ENCODE measurements around the gene ARHGAP6. TPM values are rescaled to one million over a fixed set of nuclear protein-coding genes. Genes with fewer than 3 reads are reported as not detected.

ARHGAP6 gene
- total RNA-seq, 1 experiment from 2014 or later, result 0.10 TPM

DNA sequence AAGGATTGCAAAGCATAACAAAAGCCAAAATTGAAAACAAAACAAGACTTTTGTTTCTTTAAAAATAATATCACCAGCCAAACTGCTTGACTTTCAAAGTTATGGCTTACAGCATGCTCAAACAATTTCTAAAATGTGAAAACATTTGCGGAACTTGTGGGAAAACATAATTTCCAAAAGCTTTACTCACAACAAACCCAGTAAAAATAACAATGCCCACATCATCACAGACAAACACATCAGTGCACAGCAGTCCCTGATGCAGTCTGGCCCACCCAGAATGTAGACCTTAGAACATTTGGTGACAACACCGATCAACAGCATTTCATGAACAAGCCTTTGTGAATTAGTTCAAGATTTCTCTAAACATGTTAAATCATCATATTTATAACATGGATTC lies 98.9 kb downstream of the ARHGAP6 start:
- RAD21 ChIA-PET (ENCODE audit: low non-redundant PET in 1 of 2, low total read pairs in 2 of 2, uncharacterized antibody in 2 of 2, unreplicated experiment in 2 of 2), result no interaction called here
- intact Hi-C loops (cut with micrococcal nuclease), result no loop called here
- Histone ChIP-seq H3K4me1 (ENCODE audit: control insufficient read depth in 1 of 2, insufficient read depth in 2 of 2, low read length in 2 of 2) (no peaks in the 10 kb centered on the region; a peak in 1 of 4 replicates), H3K79me2 (ENCODE audit: insufficient read depth, low read length) (no peaks in the 10 kb centered on the region), H3K9me2 (ENCODE audit: insufficient read depth) (no peaks in the 10 kb centered on the region), H3K27me3 (ENCODE audit: insufficient read depth, low read length) (no peaks in the 10 kb centered on the region), H3K27ac (ENCODE audit: low read depth, low read length) (no peak overlapping the region), H4K20me1 (ENCODE audit: insufficient read depth) (no peaks in the 10 kb centered on the region), H3K4me3 (replicated peaks in 1 of 2; ENCODE audit: low read depth in 1 of 2, low read length in 2 of 2) (no peak overlapping the region), H3K9me3 (ENCODE audit: control insufficient read depth in 1 of 2, insufficient read depth in 1 of 2, low read depth in 1 of 2, low read length in 2 of 2) (no peaks in the 10 kb centered on the region), H3K36me3 (ENCODE audit: control insufficient read depth in 1 of 2, insufficient read depth in 2 of 2, low read length in 2 of 2) (no peaks in the 10 kb centered on the region), H3K4me2 (ENCODE audit: low read length) (no peak overlapping the region), H2AFZ (ENCODE audit: low read depth, low read length, poor library complexity, severe bottlenecking) (no peak overlapping the region), H3K9ac (ENCODE audit: low read length) (no peak overlapping the region)
- DNase-seq (ENCODE audit: low read depth, low spot score) (no peak), ATAC-seq (no peak)
- TF ChIP-seq, protein P1, sequence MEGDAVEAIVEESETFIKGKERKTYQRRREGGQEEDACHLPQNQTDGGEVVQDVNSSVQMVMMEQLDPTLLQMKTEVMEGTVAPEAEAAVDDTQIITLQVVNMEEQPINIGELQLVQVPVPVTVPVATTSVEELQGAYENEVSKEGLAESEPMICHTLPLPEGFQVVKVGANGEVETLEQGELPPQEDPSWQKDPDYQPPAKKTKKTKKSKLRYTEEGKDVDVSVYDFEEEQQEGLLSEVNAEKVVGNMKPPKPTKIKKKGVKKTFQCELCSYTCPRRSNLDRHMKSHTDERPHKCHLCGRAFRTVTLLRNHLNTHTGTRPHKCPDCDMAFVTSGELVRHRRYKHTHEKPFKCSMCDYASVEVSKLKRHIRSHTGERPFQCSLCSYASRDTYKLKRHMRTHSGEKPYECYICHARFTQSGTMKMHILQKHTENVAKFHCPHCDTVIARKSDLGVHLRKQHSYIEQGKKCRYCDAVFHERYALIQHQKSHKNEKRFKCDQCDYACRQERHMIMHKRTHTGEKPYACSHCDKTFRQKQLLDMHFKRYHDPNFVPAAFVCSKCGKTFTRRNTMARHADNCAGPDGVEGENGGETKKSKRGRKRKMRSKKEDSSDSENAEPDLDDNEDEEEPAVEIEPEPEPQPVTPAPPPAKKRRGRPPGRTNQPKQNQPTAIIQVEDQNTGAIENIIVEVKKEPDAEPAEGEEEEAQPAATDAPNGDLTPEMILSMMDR (IDR thresholded peaks at IDR 0.05 in 2 of 3, conservative IDR thresholded peaks at IDR 0.05 in 1 of 3; ENCODE audit: borderline replicate concordance in 1 of 3, insufficient read depth in 1 of 3, low read depth in 2 of 3, low read length in 2 of 3), result no peak
- TF ChIP-seq, protein P2, sequence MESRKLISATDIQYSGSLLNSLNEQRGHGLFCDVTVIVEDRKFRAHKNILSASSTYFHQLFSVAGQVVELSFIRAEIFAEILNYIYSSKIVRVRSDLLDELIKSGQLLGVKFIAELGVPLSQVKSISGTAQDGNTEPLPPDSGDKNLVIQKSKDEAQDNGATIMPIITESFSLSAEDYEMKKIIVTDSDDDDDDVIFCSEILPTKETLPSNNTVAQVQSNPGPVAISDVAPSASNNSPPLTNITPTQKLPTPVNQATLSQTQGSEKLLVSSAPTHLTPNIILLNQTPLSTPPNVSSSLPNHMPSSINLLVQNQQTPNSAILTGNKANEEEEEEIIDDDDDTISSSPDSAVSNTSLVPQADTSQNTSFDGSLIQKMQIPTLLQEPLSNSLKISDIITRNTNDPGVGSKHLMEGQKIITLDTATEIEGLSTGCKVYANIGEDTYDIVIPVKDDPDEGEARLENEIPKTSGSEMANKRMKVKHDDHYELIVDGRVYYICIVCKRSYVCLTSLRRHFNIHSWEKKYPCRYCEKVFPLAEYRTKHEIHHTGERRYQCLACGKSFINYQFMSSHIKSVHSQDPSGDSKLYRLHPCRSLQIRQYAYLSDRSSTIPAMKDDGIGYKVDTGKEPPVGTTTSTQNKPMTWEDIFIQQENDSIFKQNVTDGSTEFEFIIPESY (IDR thresholded peaks at IDR 0.05; ENCODE audit: extremely low read depth, insufficient replicate concordance, low read length), result no peak
- TF ChIP-seq MAX (IDR thresholded peaks at IDR 0.05), result no peak
- TF ChIP-seq, protein P3, sequence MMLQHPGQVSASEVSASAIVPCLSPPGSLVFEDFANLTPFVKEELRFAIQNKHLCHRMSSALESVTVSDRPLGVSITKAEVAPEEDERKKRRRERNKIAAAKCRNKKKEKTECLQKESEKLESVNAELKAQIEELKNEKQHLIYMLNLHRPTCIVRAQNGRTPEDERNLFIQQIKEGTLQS (IDR thresholded peaks at IDR 0.05), result no peak
- TF ChIP-seq SIN3A (IDR thresholded peaks at IDR 0.05; ENCODE audit: low read depth), result no peak
- TF ChIP-seq EGR1 (IDR thresholded peaks at IDR 0.05; ENCODE audit: low read depth), result no peak
- TF ChIP-seq ZFX (IDR thresholded peaks at IDR 0.05), result no peak
- no peak for TF ChIP-seq POLR2A (IDR thresholded peaks at IDR 0.05; ENCODE audit: borderline replicate concordance, extremely low read depth, insufficient read depth, insufficient read length)
- POLR2A ChIA-PET, result no interaction called here
- no TSS peak for BruUV-seq (replicated peaks)
- CTCF ChIA-PET, result no interaction called here

Data from HCT116 (cell line).